ENCODE measurements around the gene TRMT11.

Gene TRMT11

GRCh38 chr6:126076992-126077664 lies 90.8 kb downstream of the TRMT11 start:
- Mint-ChIP-seq H3K4me3 (no peak overlapping the region), H3K36me3 (ENCODE audit: low read depth) (peaks cover 6% of the 10 kb centered on the region), H3K4me1 (no peaks in the 10 kb centered on the region), H3K9me3 (no peaks in the 10 kb centered on the region), H3K27me3 (no peaks in the 10 kb centered on the region), H3K27ac (no peak overlapping the region)
- ATAC-seq (no peak), DNase-seq (no peak)

- peaks cover 7% of the 10 kb centered on the region for H3K36me3 Mint-ChIP-seq (ENCODE audit: low read depth)
- no peak overlapping the region for H3K27ac Mint-ChIP-seq
- H3K27me3 Mint-ChIP-seq: no peaks in the 10 kb centered on the region
- H3K4me1 Mint-ChIP-seq: no peaks in the 10 kb centered on the region
- H3K4me3 Mint-ChIP-seq: no peak overlapping the region
- DNase-seq (no peak), ATAC-seq (no peak)
- H3K9me3 Mint-ChIP-seq: no peaks in the 10 kb centered on the region
Observed at GRCh38 chr6:126077810-126078776, 91.8 kb downstream of the TRMT11 start.

- Mint-ChIP-seq H3K4me3 (no peak overlapping the region), H3K4me1 (peaks cover 11% of the 10 kb centered on the region), H3K36me3 (ENCODE audit: low read depth) (peaks cover 9% of the 10 kb centered on the region), H3K9me3 (no peaks in the 10 kb centered on the region), H3K27me3 (no peaks in the 10 kb centered on the region), H3K27ac (no peak overlapping the region)
- DNase-seq: no peak
- no peak for ATAC-seq
Observed at GRCh38 chr6:126083875-126084274, 97.5 kb downstream of the TRMT11 start.

- peaks cover 13% of the 10 kb centered on the region for H3K36me3 Mint-ChIP-seq (ENCODE audit: low read depth)
- no peak overlapping the region for H3K27ac Mint-ChIP-seq
- H3K9me3 Mint-ChIP-seq: no peaks in the 10 kb centered on the region
- no peak overlapping the region for H3K4me3 Mint-ChIP-seq
- no peak for ATAC-seq
- peaks cover 11% of the 10 kb centered on the region for H3K4me1 Mint-ChIP-seq
- no peaks in the 10 kb centered on the region for H3K27me3 Mint-ChIP-seq
- no peak for DNase-seq
Observed at GRCh38 chr6:126086560-126086959, 100.2 kb downstream of the TRMT11 start.

Data from activated naive CD8-positive, alpha-beta T cell treated with anti-CD3 and anti-CD28 coated beads, Interleukin-2, amount 50 U/mL, for 24 hours (primary cell).